SU-DHL-6 (cell line): ENCODE measurements around the gene DEPDC1B.

Experiments used
- H2AFZ ChIP-seq: fragments of 200-600 bp; sonication (generic); 2 replicates; pipeline ENCODE4 v1.6.1; 2014; ENCODE audit warnings: low read depth, mild to moderate bottlenecking, moderate library complexity, mixed read lengths, antibody characterized with exemption, low read length; ENCODE audit not compliant: severe bottlenecking
- H3F3A ChIP-seq: fragments of 200-600 bp; shearing (Covaris generic); 2 replicates; pipeline ENCODE4 v1.6.0; 2016; ENCODE audit warnings: antibody characterized with exemption, mild to moderate bottlenecking; ENCODE audit not compliant: insufficient read depth
- H3K27ac ChIP-seq: fragments of 200-600 bp; sonication (generic); 2 replicates; pipeline ENCODE4 v1.5.1; 2016; ENCODE audit warnings: low read depth, mild to moderate bottlenecking, low read length, moderate library complexity, mixed read lengths
- H3K27me3 ChIP-seq: fragments of 200-600 bp; sonication (generic), shearing (Covaris generic); 2 replicates; pipeline ENCODE4 v1.6.0; 2014; ENCODE audit warnings: mild to moderate bottlenecking, low read length
- H3K36me3 ChIP-seq: fragments of 200-600 bp; sonication (generic); 2 replicates; pipeline ENCODE4 v1.6.1; 2014; ENCODE audit warnings: mild to moderate bottlenecking, low read length, mixed read lengths
- H3K4me2 ChIP-seq: fragments of 300-600, 200-600 bp; shearing (Covaris generic), sonication (generic); 2 replicates; pipeline ENCODE4 v1.6.0; 2014; ENCODE audit warnings: low read length, low read depth, mild to moderate bottlenecking; ENCODE audit not compliant: poor library complexity, severe bottlenecking
- H3K4me3 ChIP-seq: fragments of 200-600 bp; sonication (generic); 2 replicates; pipeline ENCODE4 v1.5.1; 2014; ENCODE audit warnings: antibody characterized with exemption, low read length, mild to moderate bottlenecking, mixed read lengths; ENCODE audit not compliant: insufficient read depth, poor library complexity, severe bottlenecking
- H3K79me2 ChIP-seq: fragments of 200-600 bp; sonication (generic); 2 replicates; pipeline ENCODE4 v1.6.1; 2014; ENCODE audit warnings: mild to moderate bottlenecking, low read length, moderate library complexity; ENCODE audit not compliant: insufficient read depth
- H3K9ac ChIP-seq: fragments of 200-600 bp; sonication (generic); 2 replicates; pipeline ENCODE4 v1.7.0; 2014; ENCODE audit warnings: mild to moderate bottlenecking, low read length
- H3K9me2 ChIP-seq: fragments of 200-600 bp; sonication (generic); replicated peaks from 2 replicates; pipeline ENCODE4 v1.6.1; 2014; ENCODE audit warnings: low read length; ENCODE audit not compliant: insufficient read depth
- H3K9me3 ChIP-seq: fragments of 200-600 bp; sonication (generic); 2 replicates; pipeline ENCODE4 v1.6.1; 2014; ENCODE audit warnings: low read length, mixed read lengths; ENCODE audit not compliant: insufficient read depth
- H4K20me1 ChIP-seq: fragments of 200-600 bp; sonication (generic); 2 replicates; pipeline ENCODE4 v1.6.1; 2014; ENCODE audit warnings: low read depth, mild to moderate bottlenecking, antibody characterized with exemption, low read length, moderate library complexity, mixed read lengths
- CTCF ChIP-seq: fragments of 200-600 bp; sonication (generic); IDR thresholded peaks from one replicate; pipeline ENCODE4 v1.5.1; 2017; ENCODE audit warnings: antibody characterized with exemption, mild to moderate bottlenecking, low read length, moderate library complexity; ENCODE audit not compliant: insufficient read depth, poor library complexity, severe bottlenecking
- EZH2phosphoT487 ChIP-seq: fragments of 200-600 bp; sonication (generic), shearing (Covaris generic); conservative IDR thresholded peaks from 2 replicates; pipeline ENCODE4 v1.6.1; 2018; ENCODE audit warnings: mild to moderate bottlenecking, antibody characterized with exemption, low read length, moderate library complexity, mixed read lengths

The DEPDC1B gene

DNA sequence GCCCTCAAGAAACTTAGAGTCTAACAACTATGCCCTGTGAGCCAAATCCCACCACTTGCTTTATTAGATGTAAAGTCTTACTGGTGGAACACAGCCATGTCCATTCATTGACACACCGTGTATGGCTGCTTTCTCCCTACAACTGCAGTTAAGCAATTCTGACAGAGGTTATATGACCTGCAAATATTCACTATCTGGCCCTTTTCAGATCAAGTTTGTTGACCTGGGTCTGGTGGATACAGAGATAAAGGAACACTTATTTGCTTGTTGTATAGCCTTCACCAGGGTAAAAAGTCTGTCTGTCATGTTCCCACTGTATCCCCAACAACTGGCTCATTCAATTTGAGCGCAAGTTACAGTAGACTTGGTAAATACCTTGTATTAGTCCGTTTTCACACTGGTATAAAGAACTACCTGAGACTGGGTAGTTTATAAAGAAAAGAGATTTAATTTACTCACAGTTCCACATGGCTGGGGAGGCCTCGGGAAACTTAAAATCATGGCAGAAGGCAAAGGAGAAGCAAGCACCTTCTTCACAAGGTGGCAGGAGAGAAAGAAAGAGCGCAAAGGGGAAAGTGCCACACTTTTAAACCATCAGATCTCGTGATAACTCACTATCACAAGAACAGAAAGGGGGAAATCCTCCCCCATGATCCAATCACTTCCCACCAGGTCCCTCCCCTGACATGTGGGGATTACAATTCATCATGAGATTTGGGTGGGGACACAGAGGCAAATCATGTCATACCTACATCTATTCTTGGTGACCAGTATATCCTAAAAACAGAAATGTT lies 27.9 kb downstream of the DEPDC1B start:
- Histone ChIP-seq H3K9ac (no peak overlapping the region), H3K79me2 (peaks cover 34% of the 10 kb centered on the region), H3K36me3 (no peaks in the 10 kb centered on the region), H2AFZ (no peak overlapping the region), H3K9me3 (no peaks in the 10 kb centered on the region), H3K9me2 (no peaks in the 10 kb centered on the region), H3K4me2 (no peak overlapping the region), H3F3A (peaks cover 9% of the 10 kb centered on the region; the same call in 1 of the 2 replicates), H4K20me1 (no peaks in the 10 kb centered on the region), H3K27ac (no peak overlapping the region), H3K4me3 (no peak overlapping the region), H3K27me3 (no peaks in the 10 kb centered on the region)
- TF ChIP-seq EZH2phosphoT487 (no peak), CTCF (no peak)

DNA sequence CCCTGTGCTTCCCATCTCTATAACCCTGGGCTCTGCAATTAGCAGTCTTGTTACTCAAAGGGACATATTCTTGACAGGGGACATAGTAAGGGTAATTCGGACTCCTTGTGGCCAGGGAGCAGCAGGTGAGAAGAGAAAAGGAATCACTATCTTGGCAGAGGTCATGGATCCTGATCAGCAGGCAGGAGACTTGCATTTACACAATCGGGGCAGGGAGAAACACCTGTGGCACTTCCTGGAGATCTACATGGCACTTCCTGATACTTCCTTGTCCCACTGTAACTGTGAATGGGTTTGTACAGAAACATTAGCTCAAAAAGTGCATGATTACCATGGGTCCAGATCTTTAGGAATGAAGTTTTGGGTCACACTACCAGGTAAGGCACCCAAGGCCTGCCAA lies 29.2 kb downstream of the DEPDC1B start:
- no peak overlapping the region for H3K27ac ChIP-seq
- H3K27me3 ChIP-seq, result no peaks in the 10 kb centered on the region
- H3K79me2 ChIP-seq, result peaks cover 31% of the 10 kb centered on the region
- no peak overlapping the region for H3K4me3 ChIP-seq
- H3K9me3 ChIP-seq, result no peaks in the 10 kb centered on the region
- peaks cover 9% of the 10 kb centered on the region; the same call in 1 of the 2 replicates for H3F3A ChIP-seq
- no peak overlapping the region for H2AFZ ChIP-seq
- no peaks in the 10 kb centered on the region for H3K36me3 ChIP-seq
- no peak overlapping the region for H3K9ac ChIP-seq
- H3K9me2 ChIP-seq, result no peaks in the 10 kb centered on the region
- no peaks in the 10 kb centered on the region for H4K20me1 ChIP-seq
- no peak for TF ChIP-seq CTCF
- TF ChIP-seq EZH2phosphoT487, result no peak
- H3K4me2 ChIP-seq, result no peak overlapping the region

GRCh38 chr5:60668686-60669304 lies 31.2 kb downstream of the DEPDC1B start:
- no peaks in the 10 kb centered on the region for H3K9me2 ChIP-seq
- TF ChIP-seq EZH2phosphoT487 (no peak), CTCF (peak; percentile 45)
- H3K4me3 ChIP-seq, result no peak overlapping the region
- no peak overlapping the region for H2AFZ ChIP-seq
- H3K27me3 ChIP-seq, result no peaks in the 10 kb centered on the region
- no peak overlapping the region for H3K4me2 ChIP-seq
- no peaks in the 10 kb centered on the region for H4K20me1 ChIP-seq
- H3K79me2 ChIP-seq, result peaks cover 31% of the 10 kb centered on the region
- no peak overlapping the region for H3K9ac ChIP-seq
- H3K9me3 ChIP-seq, result no peaks in the 10 kb centered on the region
- no peak overlapping the region for H3K27ac ChIP-seq
- peaks cover 9% of the 10 kb centered on the region; the same call in 1 of the 2 replicates for H3F3A ChIP-seq
- H3K36me3 ChIP-seq, result no peaks in the 10 kb centered on the region
